Skeletal muscle cell (primary cell): ENCODE results near the gene TCF25.
"Not testable (repeated sequence)": the region's sequence is repeated elsewhere in the genome, so short reads cannot be mapped to it uniquely, and the experiment has no call there.

ENCODE experiments used
- DNase-seq: peaks from one replicate; pipeline ENCODE4 v3.0.0-alpha.2; 2010; ENCODE audit warnings: low read depth
- H3K4me3 ChIP-seq: 2 replicates; pipeline ENCODE4 v1.5.1; 2011; ENCODE audit warnings: low read depth, mild to moderate bottlenecking, control low read depth, low read length, moderate library complexity

TCF25 gene, protein sequence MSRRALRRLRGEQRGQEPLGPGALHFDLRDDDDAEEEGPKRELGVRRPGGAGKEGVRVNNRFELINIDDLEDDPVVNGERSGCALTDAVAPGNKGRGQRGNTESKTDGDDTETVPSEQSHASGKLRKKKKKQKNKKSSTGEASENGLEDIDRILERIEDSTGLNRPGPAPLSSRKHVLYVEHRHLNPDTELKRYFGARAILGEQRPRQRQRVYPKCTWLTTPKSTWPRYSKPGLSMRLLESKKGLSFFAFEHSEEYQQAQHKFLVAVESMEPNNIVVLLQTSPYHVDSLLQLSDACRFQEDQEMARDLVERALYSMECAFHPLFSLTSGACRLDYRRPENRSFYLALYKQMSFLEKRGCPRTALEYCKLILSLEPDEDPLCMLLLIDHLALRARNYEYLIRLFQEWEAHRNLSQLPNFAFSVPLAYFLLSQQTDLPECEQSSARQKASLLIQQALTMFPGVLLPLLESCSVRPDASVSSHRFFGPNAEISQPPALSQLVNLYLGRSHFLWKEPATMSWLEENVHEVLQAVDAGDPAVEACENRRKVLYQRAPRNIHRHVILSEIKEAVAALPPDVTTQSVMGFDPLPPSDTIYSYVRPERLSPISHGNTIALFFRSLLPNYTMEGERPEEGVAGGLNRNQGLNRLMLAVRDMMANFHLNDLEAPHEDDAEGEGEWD

GRCh38 chr16:89873109-89873971, at the start of gene TCF25:
Gene TCF25 (plus strand): TSS chr16:89873592. CDS start chr16:89873668, 76 bp downstream.
- peak; percentile 39 for DNase-seq
- peak within 1 kb of the TSS; percentile 93 for H3K4me3 ChIP-seq

DNA sequence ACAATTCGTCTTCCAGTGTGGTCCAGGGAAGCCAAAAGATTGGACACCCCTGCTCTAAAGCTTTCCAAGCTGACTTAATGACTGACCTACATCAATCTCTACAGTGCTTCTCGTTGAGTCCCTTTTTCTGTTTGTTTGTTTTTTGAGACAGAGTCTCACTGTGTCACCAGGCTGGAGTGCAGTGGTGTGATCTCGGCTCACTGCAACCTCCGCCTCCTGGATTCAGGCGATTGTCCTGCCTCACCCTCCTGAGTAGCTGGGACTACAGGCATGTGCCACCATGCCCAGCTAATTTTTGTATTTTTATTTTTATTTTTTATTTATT, 49.6 kb upstream of the TCF25 start:
- DNase-seq, H3K4me3 ChIP-seq: not testable (repeated sequence)

DNA sequence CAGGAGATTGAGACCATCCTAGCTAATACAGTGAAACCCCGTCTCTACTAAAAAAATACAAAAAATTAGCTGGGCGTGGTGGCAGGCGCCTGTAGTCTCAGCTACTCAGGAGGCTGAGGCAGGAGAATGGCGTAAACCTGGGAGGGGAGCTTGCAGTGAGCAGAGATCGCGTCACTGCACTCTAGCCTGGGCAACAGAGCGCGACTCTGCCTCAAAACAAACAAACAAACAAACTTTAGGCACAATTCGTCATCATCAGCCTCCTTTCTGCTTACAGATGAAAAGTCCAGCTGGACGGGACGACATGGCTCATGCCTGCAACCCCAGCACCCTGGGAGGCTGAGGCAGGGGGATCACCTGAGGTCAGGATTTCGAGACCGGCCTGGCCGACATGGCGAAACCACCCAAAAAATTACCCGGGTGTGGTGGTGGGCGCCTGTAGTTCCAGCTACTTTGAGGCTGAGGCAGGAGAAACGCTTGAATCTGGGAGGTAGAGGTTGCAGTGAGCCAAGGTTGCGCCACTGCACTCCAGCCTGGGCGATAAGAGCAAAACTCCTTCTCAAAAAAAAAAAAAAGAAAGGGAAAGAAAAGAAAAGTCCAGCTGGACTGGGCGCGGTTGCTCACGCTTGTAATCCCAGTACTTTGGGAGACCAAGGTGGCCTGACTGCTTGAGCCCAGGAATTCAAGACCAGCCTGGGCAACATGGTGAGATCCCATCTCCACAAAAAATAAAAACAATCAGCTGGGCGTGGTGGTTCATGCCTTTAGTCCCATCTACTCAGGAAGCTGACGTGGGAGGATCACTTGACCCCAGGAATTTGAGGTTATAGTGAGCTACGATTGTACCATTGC, 46.6 kb upstream of the TCF25 start:
- no peak overlapping the region for H3K4me3 ChIP-seq
- DNase-seq = no peak

GRCh38 chr16:89827383-89828198, 45.8 kb upstream of the TCF25 start:
- DNase-seq = no peak
- H3K4me3 ChIP-seq = peak overlapping the region; percentile 60

- peak; percentile 26 for DNase-seq
- peak within 1 kb of the TSS; percentile 60 for H3K4me3 ChIP-seq
Observed at GRCh38 chr16:89828199-89828869, 45.1 kb upstream of the TCF25 start, which contains the start of gene SPIRE2. Gene SPIRE2 (plus strand): TSS chr16:89828475. CDS start chr16:89828551, 76 bp downstream.

DNA sequence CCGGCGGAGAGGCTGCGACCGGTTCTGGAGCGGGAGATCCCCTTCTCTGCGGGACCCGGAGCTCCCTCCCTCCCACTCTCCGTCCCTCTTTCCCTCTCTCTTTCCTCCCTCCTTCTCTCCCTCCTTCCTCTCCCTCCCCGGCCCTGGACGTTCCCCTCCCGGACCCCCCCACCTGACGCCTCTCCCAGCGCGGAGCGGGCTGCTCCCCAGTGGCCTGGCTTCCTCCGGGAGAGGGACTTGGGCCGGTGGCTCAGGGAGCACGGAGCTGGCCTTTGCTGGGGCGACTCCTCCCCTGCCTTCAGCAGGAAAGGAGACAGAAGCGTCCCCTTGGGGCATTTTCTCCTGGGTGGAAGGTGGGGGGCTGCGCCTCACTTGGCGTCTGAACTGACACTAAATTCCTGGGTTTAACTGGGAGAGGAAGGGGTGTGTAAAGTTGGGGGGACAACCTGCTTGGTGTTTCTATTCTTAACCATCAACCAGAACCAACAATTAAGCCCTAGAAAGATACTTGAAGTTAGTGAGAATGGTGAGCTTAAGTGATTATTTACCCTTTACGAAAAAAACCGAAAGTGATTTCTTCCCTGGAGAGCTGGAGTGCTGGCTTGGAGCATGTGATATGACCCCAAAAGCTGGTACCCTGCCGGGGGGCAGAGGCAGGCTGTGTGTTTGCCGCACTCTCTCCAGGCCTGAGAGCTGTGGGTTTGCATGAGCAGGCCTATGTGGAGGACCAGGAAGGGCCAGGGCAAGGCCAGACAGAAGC, 44.3 kb upstream of the TCF25 start:
- DNase-seq = no peak
- peak overlapping the region; percentile 43 for H3K4me3 ChIP-seq

- H3K4me3 ChIP-seq = no peak overlapping the region
- DNase-seq = no peak
Observed at GRCh38 chr16:89829630-89830437, 43.6 kb upstream of the TCF25 start.

DNA sequence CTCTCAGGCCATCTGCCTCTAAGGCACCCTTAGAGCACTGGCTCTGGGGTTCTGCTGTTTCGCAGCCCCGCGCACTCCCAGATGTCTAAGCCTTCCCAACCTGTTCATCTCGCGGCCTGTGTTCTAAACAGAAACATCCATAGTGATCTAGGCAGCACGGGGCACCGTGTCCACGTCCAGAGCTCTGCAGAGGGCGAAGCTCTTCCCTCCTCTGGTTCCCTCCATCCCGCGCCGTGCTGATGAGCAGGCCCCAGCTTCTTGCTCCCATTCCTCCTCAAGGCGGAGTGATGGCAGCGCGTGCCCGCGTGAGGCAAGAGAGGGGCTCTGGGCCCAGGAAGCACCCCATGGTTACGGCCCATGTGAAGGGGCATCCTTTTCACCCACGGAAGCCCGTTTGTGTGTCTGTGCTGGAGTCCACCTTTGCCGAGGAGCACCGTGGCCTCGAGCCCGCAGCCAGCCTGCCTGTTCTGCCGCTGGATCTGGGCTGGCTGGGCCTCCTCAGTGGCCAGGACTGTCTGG, 41.5 kb upstream of the TCF25 start:
- DNase-seq = no peak
- H3K4me3 ChIP-seq = no peak overlapping the region

GRCh38 chr16:89833664-89834363, 39.6 kb upstream of the TCF25 start:
- DNase-seq, H3K4me3 ChIP-seq: not testable (repeated sequence)

GRCh38 chr16:89834813-89835363, 38.5 kb upstream of the TCF25 start:
- not testable (repeated sequence) for H3K4me3 ChIP-seq, DNase-seq

DNA sequence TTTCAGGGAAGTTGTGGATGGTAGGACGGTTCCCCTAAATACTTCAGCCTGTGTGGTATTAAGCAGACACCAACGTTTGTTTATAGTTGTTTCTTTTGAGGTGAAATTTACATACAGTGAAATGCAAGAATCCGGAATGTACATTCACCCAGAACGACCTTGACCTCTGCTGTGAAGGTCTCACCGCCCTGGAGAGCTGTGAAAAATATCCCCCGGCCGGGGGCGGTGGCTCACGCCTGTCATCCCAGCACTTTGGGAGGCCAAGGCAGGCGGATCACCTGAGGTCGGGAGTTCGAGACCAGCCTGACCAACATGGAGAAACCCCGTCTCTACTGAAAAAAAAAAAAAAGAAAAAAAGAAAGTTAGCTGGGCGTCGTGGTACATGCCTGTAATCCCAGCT, 36.9 kb upstream of the TCF25 start:
- DNase-seq, H3K4me3 ChIP-seq: not testable (repeated sequence)

DNA sequence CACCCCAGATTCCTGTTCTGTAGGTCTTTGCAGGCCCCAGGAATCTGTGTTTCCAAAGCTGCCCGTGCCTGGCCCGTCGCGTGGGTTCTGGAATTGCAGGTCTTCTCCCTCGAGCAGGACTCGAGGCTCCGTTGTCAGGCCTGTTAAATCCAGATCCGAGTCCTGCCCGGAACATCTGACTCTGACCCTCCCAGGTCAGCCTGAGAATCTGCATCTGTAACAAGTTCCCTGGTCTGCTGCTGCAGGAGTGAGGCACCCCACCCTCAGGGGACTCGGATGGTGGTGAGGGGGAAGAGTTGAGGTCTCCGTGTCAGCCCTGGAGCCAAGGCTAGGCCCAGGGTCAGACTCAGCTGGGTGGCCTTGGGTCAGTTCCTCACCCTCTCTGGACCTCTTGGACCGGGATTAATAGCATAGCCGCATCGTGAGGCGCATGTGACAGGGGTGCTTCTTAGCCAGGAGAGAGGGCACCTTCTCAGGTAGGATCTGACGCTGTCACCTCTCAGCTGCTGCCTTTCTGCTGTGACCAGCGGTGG, 36.3 kb upstream of the TCF25 start:
- no peak overlapping the region for H3K4me3 ChIP-seq
- DNase-seq = no peak

DNA sequence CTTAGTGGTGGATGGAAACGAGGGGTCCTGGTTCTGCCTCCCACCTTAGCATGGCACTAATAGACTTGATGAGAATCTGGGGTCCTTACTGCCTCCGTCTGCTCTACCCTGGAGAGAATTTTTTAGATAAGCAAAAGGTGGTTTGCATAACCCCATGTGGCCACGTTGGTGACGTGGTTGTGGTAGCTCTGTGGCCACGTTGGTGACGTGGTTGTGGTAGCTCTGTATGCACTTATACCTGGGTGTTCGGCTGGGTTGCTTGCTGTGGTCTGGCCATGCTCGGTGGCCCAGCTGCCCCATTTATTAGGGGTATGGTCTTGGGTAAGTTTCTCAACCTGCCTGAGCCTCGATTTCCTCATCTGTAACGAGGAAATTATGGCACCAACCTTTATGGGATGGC, 32.1 kb upstream of the TCF25 start:
- no peak for DNase-seq
- H3K4me3 ChIP-seq = no peak overlapping the region

- no peak overlapping the region for H3K4me3 ChIP-seq
- peak; percentile 27 for DNase-seq
Observed at GRCh38 chr16:89842471-89843408, 30.7 kb upstream of the TCF25 start.
